IgD-negative memory B cell (primary cell): Measurements from ENCODE around the gene SSH2. TPM values are rescaled to one million over a fixed set of nuclear protein-coding genes. Genes with fewer than 3 reads are reported as not detected.

Experiments used
- H3K27ac Mint-ChIP-seq, 3 donors: one replicate each; pipeline ENCODE4 v1.8.0; 2020 to 2022; ENCODE audit warnings: mild to moderate bottlenecking in 3 of 3, mixed read lengths in 3 of 3, moderate library complexity in 1 of 3
- H3K27me3 Mint-ChIP-seq: one replicate; pipeline ENCODE4 v1.8.0; 2021; ENCODE audit warnings: mixed read lengths
- H3K36me3 Mint-ChIP-seq: one replicate; pipeline ENCODE4 v1.8.0; 2020; ENCODE audit warnings: mild to moderate bottlenecking, mixed read lengths
- H3K4me1 Mint-ChIP-seq, 3 donors: one replicate each; pipeline ENCODE4 v1.8.0; 2020 to 2022; ENCODE audit warnings: mixed read lengths in 3 of 3, mild to moderate bottlenecking in 1 of 3
- H3K4me3 Mint-ChIP-seq, 4 donors: one replicate each; pipeline ENCODE4 v1.8.0; 2020 to 2022; ENCODE audit warnings: mild to moderate bottlenecking in 4 of 4, mixed read lengths in 4 of 4, moderate library complexity in 3 of 4
- H3K9me3 Mint-ChIP-seq, 3 donors: one replicate each; pipeline ENCODE4 v1.8.0; 2020 to 2021; ENCODE audit warnings: mixed read lengths in 3 of 3, mild to moderate bottlenecking in 1 of 3
- polyA plus RNA-seq: library from polyadenylated mRNA; unstranded; fragments of 300-500 nt; fragmentation: Illumina TruSeq; gene quantifications from one replicate; pipeline ENCODE4 v1.2.3, GENCODE V29; 2021

Gene SSH2
- polyA plus RNA-seq, 1 donor from 2014 or later = 51.6 TPM

- H3K27me3 Mint-ChIP-seq = no peaks in the 10 kb centered on the region
These were observed 82.3 kb downstream of the SSH2 start for GRCh38 chr17:29847527-29848400.

DNA sequence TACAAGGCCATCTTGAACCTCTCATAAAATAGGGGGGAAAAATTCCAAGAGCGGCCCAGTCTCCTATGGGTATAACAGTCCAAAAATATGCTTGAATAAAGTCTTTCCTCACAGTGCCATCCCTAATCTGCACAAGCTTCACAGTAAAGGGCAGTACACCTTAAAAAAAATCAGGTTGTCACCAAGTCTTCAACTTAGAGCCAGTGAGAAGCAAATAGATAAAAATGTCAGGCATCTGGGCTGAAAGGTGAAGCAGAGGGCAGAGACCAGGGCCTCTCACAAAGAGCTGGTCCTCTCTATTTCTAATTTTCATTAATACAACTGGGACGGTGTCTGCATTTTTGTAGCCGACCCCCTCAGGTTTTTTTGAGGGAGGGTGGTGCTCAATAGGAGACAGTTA lies 82.9 kb downstream of the SSH2 start:
- H3K4me1 Mint-ChIP-seq = peaks cover 7 to 11% (median 11%) of the 10 kb centered on the region in 3 donors
- no peaks in the 10 kb centered on the region for H3K27me3 Mint-ChIP-seq

More at GRCh38 chr17:29847527-29848400, 82.3 kb downstream of the SSH2 start:
- H3K27ac Mint-ChIP-seq = no peak overlapping the region
- no peaks in the 10 kb centered on the region for H3K9me3 Mint-ChIP-seq
- peaks cover 9% of the 10 kb centered on the region for H3K36me3 Mint-ChIP-seq
- H3K4me3 Mint-ChIP-seq = no peak overlapping the region
- peaks cover 7 to 11% (median 11%) of the 10 kb centered on the region in 3 donors for H3K4me1 Mint-ChIP-seq

DNA sequence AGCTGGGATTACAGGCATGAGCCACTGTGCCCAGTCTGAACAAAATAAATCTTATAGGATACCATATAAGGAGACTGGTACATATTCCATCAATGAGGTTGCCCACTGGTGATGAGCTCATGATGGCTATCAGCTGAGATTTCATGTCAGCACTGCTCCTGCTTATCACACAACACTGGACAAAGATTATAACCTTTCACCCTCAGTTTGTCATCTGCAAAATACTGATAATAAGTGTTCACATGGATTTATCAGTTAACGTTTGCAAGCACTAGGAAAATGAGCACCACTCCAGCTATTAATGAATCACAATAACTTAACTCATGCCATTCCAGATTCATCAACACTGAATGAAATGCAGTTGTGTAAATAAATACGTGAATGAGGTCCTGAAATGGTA lies 83.7 kb downstream of the SSH2 start:
- H3K27ac Mint-ChIP-seq = no peak overlapping the region

More for the DNA sequence above, 82.9 kb downstream of the SSH2 start:
- Mint-ChIP-seq H3K4me3 (no peak overlapping the region), H3K36me3 (peaks cover 9% of the 10 kb centered on the region), H3K27ac (no peak overlapping the region), H3K9me3 (no peaks in the 10 kb centered on the region)

DNA sequence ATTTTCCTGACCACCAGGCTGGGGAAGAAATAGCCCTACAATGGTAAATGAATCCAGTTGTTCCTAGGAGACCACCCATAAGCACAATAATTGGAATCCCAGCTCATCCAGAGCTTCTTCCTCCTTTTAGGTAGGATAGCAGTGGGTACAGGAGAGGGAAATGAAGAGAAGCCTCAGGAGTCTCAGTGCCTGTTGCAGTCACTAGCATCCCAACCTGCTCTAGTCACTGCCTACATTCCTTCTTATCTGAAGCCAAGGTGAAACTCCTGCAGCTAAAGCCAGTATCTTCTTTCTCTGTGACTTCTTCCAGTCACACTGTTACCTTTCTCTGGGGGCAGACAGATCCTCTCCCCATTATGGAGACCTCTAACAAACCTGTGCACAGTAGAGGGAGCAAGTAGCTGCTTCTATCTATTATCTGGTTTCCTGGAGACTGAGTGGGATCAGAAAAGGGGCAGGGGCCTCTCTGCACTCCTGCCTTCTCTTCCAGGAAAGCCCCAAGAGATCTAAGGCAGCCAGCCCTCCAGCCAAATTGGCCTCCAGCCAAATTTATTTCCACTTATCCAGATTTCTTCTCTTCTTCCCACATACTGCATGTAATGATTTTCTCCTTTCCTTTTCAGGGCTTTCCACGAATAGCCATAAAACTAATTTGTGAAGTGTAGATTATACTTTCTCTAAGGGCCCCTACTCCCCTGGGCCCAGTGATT lies 85.5 kb downstream of the SSH2 start:
- Mint-ChIP-seq H3K36me3 (peaks cover 9% of the 10 kb centered on the region), H3K9me3 (no peaks in the 10 kb centered on the region), H3K4me3 (no peak overlapping the region), H3K27me3 (no peaks in the 10 kb centered on the region), H3K27ac (no peak overlapping the region), H3K4me1 (peaks cover 0 to 4% (median 2%) of the 10 kb centered on the region in 3 donors)

More for the DNA sequence above, 83.7 kb downstream of the SSH2 start:
- H3K4me3 Mint-ChIP-seq = no peak overlapping the region
- H3K9me3 Mint-ChIP-seq = no peaks in the 10 kb centered on the region
- H3K36me3 Mint-ChIP-seq = peaks cover 9% of the 10 kb centered on the region
- H3K4me1 Mint-ChIP-seq = peaks cover 7 to 11% (median 10%) of the 10 kb centered on the region in 3 donors
- H3K27me3 Mint-ChIP-seq = no peaks in the 10 kb centered on the region

DNA sequence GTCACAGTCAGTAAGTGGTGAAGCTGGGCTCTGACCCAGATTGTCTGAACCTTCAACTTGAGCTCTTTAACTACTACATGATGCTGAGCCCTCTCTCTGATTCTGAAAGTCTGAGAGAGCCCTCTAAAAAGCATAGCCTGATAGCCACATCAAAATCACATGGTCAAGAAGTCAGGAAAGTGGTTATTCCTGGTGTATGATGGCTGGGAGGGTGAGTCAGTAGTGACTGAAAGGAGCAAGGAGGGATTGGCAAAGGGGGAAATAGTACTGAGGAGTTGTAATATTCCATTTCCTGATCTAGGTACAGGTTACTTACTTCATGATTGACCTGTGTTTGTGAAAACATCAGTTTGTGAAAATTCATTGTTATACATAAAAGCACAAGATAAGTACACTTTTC lies 89.1 kb downstream of the SSH2 start:
- Mint-ChIP-seq H3K27me3 (no peaks in the 10 kb centered on the region), H3K4me3 (no peak overlapping the region), H3K27ac (peak overlapping the region in 1 of 3 donors; percentile 78), H3K9me3 (no peaks in the 10 kb centered on the region), H3K36me3 (peaks cover 8% of the 10 kb centered on the region), H3K4me1 (peaks cover 0 to 6% (median 4%) of the 10 kb centered on the region in 3 donors)

DNA sequence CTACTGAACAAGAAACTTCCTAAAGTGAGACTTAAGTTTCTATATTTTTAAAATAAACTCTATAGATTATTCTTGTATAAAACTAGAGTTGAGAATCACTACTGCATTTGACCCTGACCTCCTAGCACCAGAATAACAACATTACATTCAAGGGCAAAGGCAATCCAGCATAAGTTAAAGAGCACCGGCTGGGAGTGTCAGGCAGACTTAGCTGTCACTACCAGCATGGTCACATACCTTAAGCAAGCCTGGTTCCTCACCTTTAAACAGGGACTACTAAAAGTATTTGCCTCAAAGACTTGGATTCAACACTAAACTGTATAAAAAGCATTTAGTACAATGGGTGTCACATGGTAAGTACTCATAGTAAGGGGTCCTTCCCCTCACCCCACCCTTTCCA lies 90.4 kb downstream of the SSH2 start:
- Mint-ChIP-seq H3K4me1 (peaks cover 0 to 7% (median 6%) of the 10 kb centered on the region in 3 donors), H3K9me3 (no peaks in the 10 kb centered on the region), H3K27me3 (no peaks in the 10 kb centered on the region), H3K36me3 (peaks cover 8% of the 10 kb centered on the region), H3K4me3 (no peak overlapping the region), H3K27ac (peak overlapping the region in 1 of 3 donors; percentile 23)

DNA sequence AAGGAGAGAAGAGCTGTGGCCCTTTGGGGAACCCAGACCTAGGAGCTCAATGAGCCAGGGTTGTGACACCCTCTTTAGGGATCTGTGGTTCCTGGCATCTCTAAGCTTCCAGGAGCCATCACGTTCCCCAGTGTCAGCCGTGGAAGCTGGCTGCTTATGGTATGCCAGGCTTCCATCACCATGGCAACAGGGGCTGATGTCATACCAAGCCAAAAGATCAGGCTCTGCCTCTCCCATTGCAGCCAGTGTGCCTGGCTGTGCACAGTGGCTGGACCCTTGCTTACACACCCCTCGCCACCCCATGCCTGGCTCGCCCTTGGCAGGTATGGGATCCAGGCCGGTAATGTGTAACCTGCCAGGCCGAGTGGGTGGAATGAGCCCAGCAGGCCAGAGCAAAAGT lies 91.1 kb downstream of the SSH2 start:
- Mint-ChIP-seq H3K36me3 (peaks cover 8% of the 10 kb centered on the region), H3K27me3 (no peaks in the 10 kb centered on the region), H3K27ac (no peak overlapping the region), H3K4me3 (no peak overlapping the region), H3K4me1 (peaks cover 0 to 7% (median 6%) of the 10 kb centered on the region in 3 donors), H3K9me3 (no peaks in the 10 kb centered on the region)

DNA sequence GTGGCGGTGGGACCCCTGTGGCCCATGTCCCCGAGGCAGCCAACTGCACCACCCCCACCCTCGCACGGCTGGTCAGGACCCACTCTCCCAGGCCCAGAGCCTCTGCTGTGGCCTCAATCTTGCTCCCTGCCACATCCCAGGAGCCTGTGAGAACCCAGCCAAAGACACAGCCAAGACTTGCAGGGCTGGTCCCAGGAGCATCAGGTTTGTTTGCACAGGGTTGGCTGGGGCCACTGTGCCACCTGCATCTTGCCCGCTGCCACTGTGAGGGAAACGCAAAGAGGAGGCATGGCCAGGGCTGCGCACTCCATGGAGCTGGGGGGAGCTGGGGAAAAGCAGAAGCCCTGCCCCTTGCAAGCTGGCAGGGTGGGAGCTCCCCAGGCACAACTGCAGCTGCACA lies 92.5 kb downstream of the SSH2 start:
- Mint-ChIP-seq H3K36me3 (peaks cover 4% of the 10 kb centered on the region), H3K4me3 (no peak overlapping the region), H3K27ac (no peak overlapping the region), H3K27me3 (no peaks in the 10 kb centered on the region), H3K9me3 (no peaks in the 10 kb centered on the region), H3K4me1 (peaks cover 0 to 7% (median 6%) of the 10 kb centered on the region in 3 donors)

DNA sequence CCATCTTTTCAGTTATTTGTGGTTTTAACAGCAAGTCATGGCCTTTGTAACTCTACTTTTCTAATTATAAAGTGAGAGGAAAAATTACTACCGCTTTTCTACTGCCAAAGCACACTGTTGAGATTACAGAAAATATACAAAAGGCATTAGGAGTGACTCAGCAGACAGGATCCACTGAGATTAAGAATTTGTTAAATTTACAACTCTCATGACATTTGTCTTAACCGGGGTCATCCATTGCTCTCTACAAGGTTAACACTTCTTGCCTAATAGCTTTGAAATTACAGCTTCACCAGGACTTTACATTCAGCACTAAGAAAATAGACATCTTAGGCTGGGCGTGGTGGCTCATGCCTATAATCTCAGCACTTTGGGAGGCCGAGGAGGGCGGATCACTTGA lies 93.4 kb downstream of the SSH2 start:
- peaks cover 4% of the 10 kb centered on the region for H3K36me3 Mint-ChIP-seq
- H3K27ac Mint-ChIP-seq = no peak overlapping the region
- H3K27me3 Mint-ChIP-seq = no peaks in the 10 kb centered on the region
- peaks cover 0 to 7% (median 6%) of the 10 kb centered on the region in 3 donors for H3K4me1 Mint-ChIP-seq
- H3K9me3 Mint-ChIP-seq = no peaks in the 10 kb centered on the region
- no peak overlapping the region for H3K4me3 Mint-ChIP-seq

DNA sequence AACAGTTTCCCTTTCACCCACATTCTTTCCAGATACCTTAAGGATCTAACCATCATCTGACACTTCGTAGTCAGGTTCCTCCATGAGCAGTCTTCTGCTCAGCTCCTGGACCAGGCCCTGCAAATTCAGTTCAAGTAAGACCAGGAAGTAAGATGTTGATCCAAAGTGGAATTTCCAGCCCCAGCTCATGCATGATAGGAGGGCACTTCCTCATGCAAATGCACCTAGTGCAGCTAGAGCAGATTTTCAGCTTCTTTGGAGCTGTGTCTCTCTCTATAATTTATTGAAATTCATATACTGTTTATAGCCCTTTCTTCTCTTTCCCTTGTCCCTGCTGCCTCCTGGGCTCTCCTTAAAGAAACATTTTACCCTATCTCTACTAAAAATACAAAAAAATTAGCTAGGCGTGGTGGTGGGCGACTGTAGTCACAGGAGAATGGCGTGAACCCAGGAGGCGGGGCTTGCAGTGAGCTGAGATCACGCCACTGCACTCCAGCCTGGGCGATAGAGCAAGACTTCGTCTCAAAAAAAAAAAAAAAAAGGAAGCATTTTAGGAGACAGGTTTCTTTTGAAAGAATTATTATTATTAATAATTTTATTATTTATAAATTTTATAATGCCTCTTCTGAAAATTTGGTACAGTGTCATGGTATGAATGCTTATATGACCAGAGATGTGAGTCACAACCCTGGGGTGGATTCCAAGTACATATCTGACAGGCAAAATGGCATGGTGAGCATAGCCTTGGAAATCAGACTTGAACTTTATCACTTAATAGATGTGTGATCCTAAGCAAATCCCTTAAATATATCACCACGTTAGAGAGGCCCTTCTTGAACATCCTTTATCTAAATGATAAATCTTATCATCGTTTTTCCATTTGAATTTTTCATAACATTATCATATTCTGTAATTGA lies 94.3 kb downstream of the SSH2 start:
- peak overlapping the region in 1 of 4 donors; percentile 71 for H3K4me3 Mint-ChIP-seq
- peaks cover under 1 to 12% (median 12%) of the 10 kb centered on the region in 3 donors for H3K4me1 Mint-ChIP-seq
- H3K27ac Mint-ChIP-seq = peak overlapping the region in 1 of 3 donors; percentile 86
- H3K36me3 Mint-ChIP-seq = peaks cover 4% of the 10 kb centered on the region
- no peaks in the 10 kb centered on the region for H3K9me3 Mint-ChIP-seq
- no peaks in the 10 kb centered on the region for H3K27me3 Mint-ChIP-seq

DNA sequence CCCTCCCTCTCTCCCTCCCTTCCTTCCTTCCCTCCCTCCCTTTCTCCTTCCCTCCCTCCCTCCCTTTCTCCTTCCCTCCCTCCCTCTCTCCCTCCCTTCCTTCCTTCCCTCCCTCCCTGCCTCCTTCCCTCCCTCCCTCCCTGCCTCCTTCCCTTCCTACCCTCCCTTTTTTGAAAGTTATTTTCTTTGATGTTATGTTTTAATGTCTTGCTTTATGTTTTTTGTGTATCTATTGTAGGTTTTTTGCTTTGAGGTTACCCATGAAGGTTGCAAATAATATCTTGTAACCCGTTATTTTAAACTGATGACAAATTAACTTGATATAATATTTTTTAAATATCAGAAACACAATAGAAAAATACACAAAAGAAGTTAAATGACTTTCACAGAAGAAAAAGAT lies 96.2 kb downstream of the SSH2 start:
- Mint-ChIP-seq H3K9me3 (no peaks in the 10 kb centered on the region), H3K4me1 (peaks cover 3 to 17% (median 14%) of the 10 kb centered on the region in 3 donors), H3K4me3 (no peak overlapping the region), H3K27me3 (no peaks in the 10 kb centered on the region), H3K27ac (no peak overlapping the region), H3K36me3 (peaks cover 4% of the 10 kb centered on the region)

GRCh38 chr17:29828676-29829284 lies 101.2 kb downstream of the SSH2 start:
- H3K36me3 Mint-ChIP-seq = no peaks in the 10 kb centered on the region
- H3K27ac Mint-ChIP-seq = no peak overlapping the region
- no peaks in the 10 kb centered on the region for H3K27me3 Mint-ChIP-seq
- peaks cover 6 to 11% (median 8%) of the 10 kb centered on the region in 3 donors for H3K4me1 Mint-ChIP-seq
- no peaks in the 10 kb centered on the region for H3K9me3 Mint-ChIP-seq
- H3K4me3 Mint-ChIP-seq = no peak overlapping the region

GRCh38 chr17:29827179-29827578 lies 102.8 kb downstream of the SSH2 start:
- Mint-ChIP-seq H3K9me3 (no peaks in the 10 kb centered on the region), H3K36me3 (no peaks in the 10 kb centered on the region), H3K27ac (no peak overlapping the region), H3K4me3 (no peak overlapping the region), H3K27me3 (no peaks in the 10 kb centered on the region), H3K4me1 (peaks cover 6 to 11% (median 8%) of the 10 kb centered on the region in 3 donors)

GRCh38 chr17:29826114-29826692 lies 103.8 kb downstream of the SSH2 start:
- Mint-ChIP-seq H3K36me3 (no peaks in the 10 kb centered on the region), H3K9me3 (no peaks in the 10 kb centered on the region), H3K27me3 (no peaks in the 10 kb centered on the region), H3K4me3 (no peak overlapping the region), H3K27ac (no peak overlapping the region), H3K4me1 (peaks cover 6 to 10% (median 8%) of the 10 kb centered on the region in 3 donors)
